OCI-M1 (cell line): Measurements from ENCODE around the gene UQCRHL.

Experiments
- DNase-seq: peaks from one replicate; lab custom pipeline; 2025; lab: John Stamatoyannopoulos, UW

UQCRHL gene

GRCh38 chr1:15758343-15758931 is 49.0 kb downstream of the UQCRHL start, which contains the start of gene FBLIM1:
Gene FBLIM1, plus strand, starts transcription at chr1:15758795. Its CDS starts 6,189 bp downstream, at chr1:15764984.
- no peak for DNase-seq

- DNase-seq: no peak
Measured at GRCh38 chr1:15757575-15758342, 49.7 kb downstream of the UQCRHL start.
